GM21529 (cell line): Measurements from ENCODE around the gene DAB1.

Experiments
- ATAC-seq: cut with Tn5 transposase; IDR thresholded peaks from one replicate; pipeline ENCODE4 v1.9.1; 2021; ENCODE audit not compliant: unreplicated experiment

The DAB1 gene

GRCh38 chr1:56991576-56991975 is 432.3 kb downstream of the DAB1 start:
- ATAC-seq = no peak

DNA sequence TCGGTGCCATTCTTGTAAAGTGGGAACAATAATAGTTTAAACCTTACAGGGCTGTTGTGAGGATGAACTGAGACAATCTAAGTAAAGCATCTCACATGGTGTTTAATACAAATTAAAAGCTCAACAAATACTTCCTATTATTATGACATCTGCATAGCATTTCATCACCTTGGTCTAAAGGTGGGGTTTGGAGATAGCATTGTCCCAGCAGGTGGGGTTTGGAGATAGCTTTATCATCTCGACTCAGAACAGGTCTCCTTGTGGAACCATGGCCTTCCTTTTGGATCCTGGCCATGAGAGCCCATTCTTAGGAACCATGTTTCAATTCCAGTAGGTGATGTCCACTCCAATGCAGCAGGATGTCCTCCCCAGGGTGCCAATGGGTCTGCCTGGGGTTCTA is 437.5 kb downstream of the DAB1 start:
- ATAC-seq = no peak

- ATAC-seq = no peak
Measured at GRCh38 chr1:56985857-56986256, 438.0 kb downstream of the DAB1 start.

- no peak for ATAC-seq
Measured at GRCh38 chr1:56983484-56983883, 440.4 kb downstream of the DAB1 start.

- ATAC-seq = no peak
Measured at GRCh38 chr1:56979986-56980755, 443.7 kb downstream of the DAB1 start.

DNA sequence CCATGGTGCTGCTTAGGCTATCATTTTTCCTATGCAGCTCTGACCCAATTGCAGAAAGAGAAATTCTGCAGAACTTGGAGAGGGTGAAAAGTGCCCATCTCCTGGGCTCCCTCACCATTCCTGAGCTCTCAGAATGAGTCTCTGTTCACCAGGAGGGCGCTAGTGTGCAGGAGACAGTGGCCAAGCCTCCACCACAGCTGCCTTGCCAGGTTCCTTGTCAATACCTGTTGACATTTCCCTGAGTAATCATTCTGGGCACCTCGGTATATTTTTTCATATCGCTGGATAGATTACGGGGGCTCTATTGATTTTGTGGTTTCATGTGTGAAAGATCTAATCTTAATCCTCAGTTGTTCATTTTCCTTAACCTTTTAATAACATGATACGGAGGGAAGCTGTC is 445.0 kb downstream of the DAB1 start:
- ATAC-seq = no peak

DNA sequence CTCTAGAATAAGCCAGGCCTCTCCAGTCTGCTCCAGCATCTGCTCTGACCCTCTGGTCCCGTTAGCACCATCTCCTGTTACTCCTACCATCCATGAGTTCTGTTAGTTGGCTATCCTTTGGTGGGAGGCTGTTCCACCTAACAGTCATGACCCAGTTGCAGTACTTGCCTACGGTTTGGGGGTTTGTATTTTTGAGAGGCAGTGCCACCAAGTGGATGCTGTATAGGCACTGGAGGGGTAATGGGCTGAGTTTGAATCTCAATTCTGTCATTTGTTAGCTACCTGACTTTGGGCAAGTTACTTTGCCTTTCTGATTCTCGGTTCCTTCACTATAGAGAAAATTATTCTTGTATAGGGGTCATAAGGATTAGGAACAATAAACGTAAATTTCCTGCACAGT is 445.9 kb downstream of the DAB1 start:
- no peak for ATAC-seq

DNA sequence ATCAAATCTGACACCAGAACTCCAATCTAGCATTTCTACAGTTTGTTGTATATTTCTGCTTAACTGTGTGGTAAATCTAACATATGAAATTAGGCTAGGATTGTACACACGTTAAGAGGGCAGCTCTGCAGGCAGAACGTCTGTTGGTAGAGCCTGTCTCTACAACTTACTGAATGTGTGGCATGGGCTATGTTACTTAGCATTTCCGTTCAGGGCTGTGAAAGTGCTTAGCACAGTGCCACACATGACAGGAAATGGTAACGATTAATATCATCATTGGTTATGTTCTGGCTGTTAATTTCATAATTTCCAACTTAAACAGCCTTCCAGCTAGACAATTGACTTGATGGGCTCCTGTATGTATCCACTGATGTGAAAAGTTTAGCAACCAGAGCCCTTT is 448.4 kb downstream of the DAB1 start:
- ATAC-seq = no peak

GRCh38 chr1:56973923-56974742 is 449.7 kb downstream of the DAB1 start:
- ATAC-seq = no peak

DNA sequence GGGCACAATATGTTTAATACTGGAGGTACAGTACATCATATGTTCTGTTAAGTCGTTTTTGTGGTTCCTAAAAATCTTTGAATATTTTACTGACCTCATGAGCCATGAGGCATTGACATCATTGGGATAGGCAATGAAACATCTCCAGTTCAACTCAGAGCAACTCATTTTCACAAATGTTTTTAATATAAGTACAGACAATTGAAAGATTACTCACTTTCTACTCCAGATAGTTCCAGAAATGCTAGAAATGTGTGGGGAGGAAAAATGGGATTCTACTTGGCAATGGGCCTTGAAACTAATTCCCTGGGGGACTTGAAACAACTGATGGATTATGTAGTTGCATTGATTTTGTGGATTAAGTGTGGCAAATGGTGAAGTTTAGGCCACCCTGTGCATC is 450.9 kb downstream of the DAB1 start:
- no peak for ATAC-seq

DNA sequence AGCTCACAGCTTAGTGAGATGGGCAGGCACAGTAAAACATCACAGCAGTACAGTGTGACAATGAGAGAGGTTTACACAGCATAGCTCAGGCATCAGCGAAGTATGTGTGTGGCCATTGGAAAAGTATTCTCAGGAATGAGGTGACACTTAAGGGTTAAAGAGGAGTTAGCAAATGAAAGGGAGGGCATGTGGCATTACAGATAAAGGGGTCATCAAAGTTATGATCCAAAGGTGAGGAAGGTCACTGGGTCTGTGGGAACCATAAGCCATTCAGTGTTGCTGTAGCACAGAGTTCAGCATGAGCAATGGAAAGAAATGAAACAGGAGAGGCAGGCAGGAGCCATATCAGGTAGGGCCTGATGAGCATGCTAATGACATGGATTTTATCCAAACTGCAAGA is 453.6 kb downstream of the DAB1 start:
- ATAC-seq = no peak

DNA sequence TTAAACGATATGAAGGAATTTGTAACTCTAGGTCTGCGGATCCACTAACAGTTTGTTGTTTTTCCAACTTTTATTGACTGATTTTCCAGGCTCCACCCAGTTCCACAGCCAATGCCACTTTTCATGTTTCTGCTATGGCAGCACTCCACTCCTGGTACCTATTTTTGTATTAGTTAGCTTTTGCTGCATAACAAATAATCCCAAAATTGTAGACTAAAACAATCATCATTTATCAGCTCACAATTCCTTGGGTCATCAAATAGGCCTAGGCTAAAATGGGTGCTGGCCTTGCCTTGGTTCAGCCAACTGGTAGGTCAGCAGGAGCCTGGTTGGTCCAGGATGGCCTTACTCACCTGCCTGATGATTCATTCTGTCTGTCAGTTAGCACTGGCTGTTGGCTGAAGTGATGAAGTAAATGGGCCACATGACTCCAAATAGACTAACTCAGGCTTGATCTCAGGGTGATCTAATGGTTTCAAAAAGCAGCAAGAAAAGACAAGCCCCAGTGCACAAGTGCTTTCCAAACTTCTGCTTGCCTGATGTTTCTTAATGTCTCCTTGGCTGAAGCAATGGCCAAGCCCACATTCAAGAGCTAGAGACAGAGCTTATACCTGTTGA is 454.9 kb downstream of the DAB1 start:
- no peak for ATAC-seq

DNA sequence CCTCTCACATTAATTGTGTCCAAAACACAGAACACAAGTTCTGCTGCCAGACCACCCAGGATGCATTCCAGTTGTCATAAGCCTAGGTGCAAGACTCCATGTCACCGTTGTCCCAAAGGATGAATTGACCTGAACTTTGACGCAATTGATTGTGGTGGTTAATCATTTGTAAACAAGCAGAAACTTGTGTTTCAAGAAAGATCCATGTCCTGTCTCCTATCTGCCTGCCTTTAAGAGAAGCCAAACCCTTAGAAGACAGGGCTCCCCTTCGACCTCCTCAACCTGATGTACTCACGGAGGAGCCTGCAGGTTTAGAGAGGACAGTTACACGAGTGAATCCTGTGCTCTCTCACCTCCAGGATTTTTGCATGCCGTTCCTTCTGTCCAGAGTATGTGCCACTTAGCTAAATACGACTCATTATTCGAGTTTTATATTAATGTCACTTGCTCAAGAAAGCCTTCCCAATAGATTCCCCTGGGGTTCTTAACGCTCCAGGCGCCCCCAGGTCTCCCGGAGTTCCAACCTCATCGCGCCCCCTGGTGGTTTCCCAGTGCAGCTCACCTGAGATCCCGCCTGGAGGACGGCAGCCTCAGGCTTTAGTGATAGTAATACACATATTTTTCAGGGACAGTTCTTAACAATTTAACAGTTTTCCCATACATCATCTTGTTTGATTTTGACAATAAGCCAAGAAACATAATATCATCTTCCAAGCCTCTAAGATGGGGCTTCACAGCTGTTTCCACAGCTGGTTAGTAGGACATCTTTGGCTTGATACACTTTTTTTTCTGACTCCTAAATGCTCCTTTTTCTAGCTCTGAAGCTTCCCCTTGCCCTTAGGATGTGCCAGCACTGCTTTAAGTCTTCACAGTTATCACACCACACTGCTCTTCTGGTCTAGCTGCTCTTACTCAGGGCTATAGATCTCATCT is 455.7 kb downstream of the DAB1 start:
- no peak for ATAC-seq

GRCh38 chr1:56967355-56967754 is 456.5 kb downstream of the DAB1 start:
- ATAC-seq = no peak

DNA sequence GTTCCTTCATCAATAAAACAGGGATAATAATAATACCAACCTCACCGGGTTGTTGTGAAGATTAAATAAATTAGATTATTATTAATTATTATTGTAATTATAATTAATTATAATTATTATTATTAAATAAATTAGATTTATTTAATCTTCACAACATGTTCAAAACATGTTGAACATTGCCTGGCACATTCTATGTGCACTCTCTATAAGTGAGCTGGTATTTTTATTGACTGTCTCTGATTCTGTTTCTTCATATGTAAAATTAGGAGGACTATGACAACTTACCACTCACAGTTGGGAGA is 457.2 kb downstream of the DAB1 start:
- ATAC-seq = no peak

DNA sequence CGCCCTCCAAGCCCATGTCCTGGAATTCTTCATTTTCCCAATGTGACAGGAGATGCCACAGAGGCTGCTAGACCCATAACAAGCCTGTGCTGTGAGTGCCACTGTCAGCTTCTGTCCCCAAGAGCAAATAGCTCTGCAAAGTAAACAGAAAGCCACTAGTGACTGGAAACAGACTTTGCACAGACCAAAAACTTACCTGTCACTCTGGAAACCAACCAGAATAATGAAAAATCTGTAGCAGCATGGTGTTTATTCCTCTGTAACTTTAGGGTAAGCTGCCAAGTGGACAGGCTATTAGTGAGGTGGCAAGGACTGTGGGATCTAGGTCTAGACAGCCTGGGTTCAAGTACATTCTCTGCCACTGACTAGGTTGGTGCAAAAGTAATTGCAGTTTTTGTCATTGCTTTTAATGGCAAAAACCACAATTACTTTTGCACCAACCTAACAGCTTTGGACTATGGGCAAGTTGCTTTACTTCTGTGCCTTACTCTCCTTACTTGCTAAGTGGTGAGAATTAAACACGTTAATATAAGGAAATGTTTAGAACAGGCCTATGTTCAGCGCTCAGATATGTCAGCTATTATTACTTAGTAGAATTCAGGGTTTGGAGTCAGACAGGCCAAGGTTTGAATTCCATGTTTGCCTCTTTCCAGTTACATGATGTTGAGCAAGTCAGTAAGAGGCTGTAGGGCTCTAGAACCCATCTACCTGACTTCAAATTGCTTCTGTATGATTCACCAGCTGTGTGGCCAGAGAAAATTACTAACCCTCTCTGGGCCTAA is 457.8 kb downstream of the DAB1 start, which contains the start of gene C8B:
Gene C8B (minus strand): TSS at position 100 of the 782 bp plus-strand sequence. CDS start 67 bp downstream, at position 33.
- no peak for ATAC-seq

- no peak for ATAC-seq
Measured at GRCh38 chr1:56965191-56965590, 458.7 kb downstream of the DAB1 start.

DNA sequence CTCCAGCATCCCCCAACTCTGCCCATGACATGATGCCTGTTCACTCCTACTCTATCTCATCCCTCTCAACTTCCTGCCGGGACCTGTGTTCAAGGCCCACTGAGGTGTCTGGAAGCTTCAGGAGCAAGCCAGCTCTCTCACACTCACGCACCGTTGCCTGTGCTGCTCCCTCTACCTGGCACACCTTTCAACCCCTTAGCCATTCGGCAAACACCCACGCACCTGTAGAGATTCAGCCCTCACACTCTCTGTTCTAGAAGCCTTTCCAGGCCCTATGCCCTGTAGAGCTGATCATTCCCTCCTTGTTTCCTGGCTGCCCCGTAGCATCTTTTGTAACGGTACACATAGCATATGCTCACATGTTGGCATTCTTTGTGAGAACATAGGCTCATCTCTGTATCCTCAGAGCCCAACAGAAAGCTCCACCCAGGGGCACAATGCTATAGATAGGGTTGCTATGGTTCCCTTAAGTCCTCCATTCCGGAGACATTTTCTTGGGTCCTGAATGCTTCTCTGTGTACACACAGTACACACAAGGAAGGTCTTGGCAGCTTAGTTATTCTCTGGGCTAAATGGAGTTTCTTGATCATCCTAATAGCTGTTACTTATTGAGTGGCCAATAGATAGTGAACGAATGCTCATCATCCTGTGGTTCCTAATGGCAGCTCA is 459.4 kb downstream of the DAB1 start:
- no peak for ATAC-seq

- ATAC-seq = no peak
Measured at GRCh38 chr1:56963667-56964066, 460.2 kb downstream of the DAB1 start.

GRCh38 chr1:56961426-56961825 is 462.4 kb downstream of the DAB1 start:
- ATAC-seq = no peak
